ENCODE measurements around the gene AQP6. TPM values are rescaled to one million over a fixed set of nuclear protein-coding genes. Genes with fewer than 3 reads are reported as not detected.

The AQP6 gene
- total and polyA plus RNA-seq, 2 experiments from 2014 or later, result not detected

- Histone ChIP-seq H3F3A (ENCODE audit: insufficient read depth) (peaks cover 34% of the 10 kb centered on the region), H3K9me2 (ENCODE audit: insufficient read depth) (no peaks in the 10 kb centered on the region), H3K4me3 (no peak overlapping the region), H3K36me3 (ENCODE audit: low read depth) (no peaks in the 10 kb centered on the region), H3K9ac (no peak overlapping the region), H3K79me2 (ENCODE audit: insufficient read depth) (no peaks in the 10 kb centered on the region), H3K27ac (no peak overlapping the region), H3K4me1 (ENCODE audit: insufficient read depth) (peaks cover 25% of the 10 kb centered on the region), H3K9me3 (ENCODE audit: low read depth) (no peaks in the 10 kb centered on the region), H3K4me2 (ENCODE audit: unreplicated experiment) (no peak overlapping the region), H3K27me3 (replicated peaks; ENCODE audit: insufficient read depth) (no peaks in the 10 kb centered on the region), H2AFZ (no peak overlapping the region), H4K20me1 (ENCODE audit: insufficient read depth) (no peaks in the 10 kb centered on the region)
- TF ChIP-seq EZH2phosphoT487 (IDR thresholded peaks at IDR 0.05; ENCODE audit: insufficient read depth, low read depth), result no peak
- TF ChIP-seq EZH2 (IDR thresholded peaks at IDR 0.05; ENCODE audit: insufficient read depth, poor library complexity, severe bottlenecking), result no peak
- in situ Hi-C loops (cut with MboI), result no loop called here
- DNase-seq, result no peak
- WGBS, 2 experiments (ENCODE audit: low coverage in 1 of 2, low lambda C conversion rate in 2 of 2, missing lambda C conversion rate in 2 of 2), result 94% methylated on average over 10 of the region's 10 CpGs
These were observed 8.0 kb downstream of the AQP6 start for GRCh38 chr12:49980501-49981349.

GRCh38 chr12:49982246-49983087, 9.7 kb downstream of the AQP6 start:
- no peak overlapping the region for H3K4me2 ChIP-seq (ENCODE audit: unreplicated experiment)
- no peaks in the 10 kb centered on the region for H3K9me3 ChIP-seq (ENCODE audit: low read depth)
- no peak overlapping the region for H3K4me3 ChIP-seq
- H4K20me1 ChIP-seq (ENCODE audit: insufficient read depth), result no peaks in the 10 kb centered on the region
- H3K27me3 ChIP-seq (replicated peaks; ENCODE audit: insufficient read depth), result no peaks in the 10 kb centered on the region
- in situ Hi-C loops (cut with MboI), result no loop called here
- no peaks in the 10 kb centered on the region for H3K79me2 ChIP-seq (ENCODE audit: insufficient read depth)
- 0 out of 2 replicates have a peak overlapping the region, but pooled peaks have one; percentile 19 for H2AFZ ChIP-seq
- H3K4me1 ChIP-seq (ENCODE audit: insufficient read depth), result peaks cover 25% of the 10 kb centered on the region
- 88 to 93% methylated on average over 7 of the region's 7 CpGs for WGBS, 2 experiments (ENCODE audit: low coverage in 1 of 2, low lambda C conversion rate in 2 of 2, missing lambda C conversion rate in 2 of 2)
- H3F3A ChIP-seq (ENCODE audit: insufficient read depth), result peaks cover 39% of the 10 kb centered on the region
- peak; percentile 63 for DNase-seq
- no peaks in the 10 kb centered on the region for H3K9me2 ChIP-seq (ENCODE audit: insufficient read depth)
- H3K36me3 ChIP-seq (ENCODE audit: low read depth), result 0 out of 2 replicates have a peak, but pooled peaks cover under 1% of the 10 kb centered on the region
- no peak for TF ChIP-seq EZH2 (IDR thresholded peaks at IDR 0.05; ENCODE audit: insufficient read depth, poor library complexity, severe bottlenecking)
- TF ChIP-seq EZH2phosphoT487 (IDR thresholded peaks at IDR 0.05; ENCODE audit: insufficient read depth, low read depth), result no peak
- no peak overlapping the region; the same call in 1 of the 2 replicates for H3K27ac ChIP-seq
- no peak overlapping the region for H3K9ac ChIP-seq

- H3K36me3 ChIP-seq (ENCODE audit: low read depth), result peaks cover 6% of the 10 kb centered on the region; the same call in 1 of the 2 replicates
- peak; percentile 87 for DNase-seq
- H3K4me3 ChIP-seq, result peak overlapping the region; percentile 30
- no peaks in the 10 kb centered on the region for H3K9me3 ChIP-seq (ENCODE audit: low read depth)
- peaks cover 39% of the 10 kb centered on the region for H3F3A ChIP-seq (ENCODE audit: insufficient read depth)
- 4 to 6% methylated on average over 8 of the region's 8 CpGs for WGBS, 2 experiments (ENCODE audit: low coverage in 1 of 2, low lambda C conversion rate in 2 of 2, missing lambda C conversion rate in 2 of 2)
- no peaks in the 10 kb centered on the region for H3K79me2 ChIP-seq (ENCODE audit: insufficient read depth)
- H4K20me1 ChIP-seq (ENCODE audit: insufficient read depth), result no peaks in the 10 kb centered on the region
- H3K4me2 ChIP-seq (ENCODE audit: unreplicated experiment), result peak overlapping the region; percentile 47
- H3K9me2 ChIP-seq (ENCODE audit: insufficient read depth), result no peaks in the 10 kb centered on the region
- no peak overlapping the region for H3K9ac ChIP-seq
- peak overlapping the region; percentile 57 for H2AFZ ChIP-seq
- TF ChIP-seq EZH2phosphoT487 (IDR thresholded peaks at IDR 0.05; ENCODE audit: insufficient read depth, low read depth) (no peak), EZH2 (IDR thresholded peaks at IDR 0.05; ENCODE audit: insufficient read depth, poor library complexity, severe bottlenecking) (no peak)
- in situ Hi-C loops (cut with MboI), result no loop called here
- peaks cover 25% of the 10 kb centered on the region for H3K4me1 ChIP-seq (ENCODE audit: insufficient read depth)
- peak overlapping the region; percentile 23; the same call in 1 of the 2 replicates for H3K27ac ChIP-seq
- H3K27me3 ChIP-seq (replicated peaks; ENCODE audit: insufficient read depth), result no peaks in the 10 kb centered on the region
These were observed 11.1 kb downstream of the AQP6 start for GRCh38 chr12:49983892-49984291.

Data from GM23248 (cell line).